Peyer's patch (tissue), 4 donors: ENCODE measurements around the gene BIN1. TPM values are rescaled to one million over a fixed set of nuclear protein-coding genes. Genes with fewer than 3 reads are reported as not detected.
A peak's percentile ranks its signal among the peaks of the same experiment; 100 is the strongest.

ENCODE experiments used
- DNase-seq, 3 donors: peaks; one replicate each; pipeline ENCODE4 v3.0.0-alpha.2; 2017 to 2019
- H3K27ac ChIP-seq, 4 donors: fragments of 200-600 bp; sonication (generic); one replicate each; pipeline ENCODE4 v1.5.1; 2016 to 2019
- H3K27me3 ChIP-seq, 2 donors: fragments of 200-600 bp; sonication (generic); one replicate each; pipeline ENCODE4 v1.5.1; 2019
- H3K36me3 ChIP-seq, 3 donors: fragments of 200-600 bp; sonication (generic); one replicate each; pipeline ENCODE4 v1.5.1; 2016 to 2019
- H3K4me1 ChIP-seq, 4 donors: fragments of 200-600 bp; sonication (generic); one replicate each; pipeline ENCODE4 v1.5.1; 2016 to 2019
- H3K4me3 ChIP-seq, 4 donors: fragments of 200-600 bp; sonication (generic); 1 replicate in 3 of 4; 2 replicates in 1 of 4; pipeline ENCODE4 v1.5.1; 2016 to 2019; ENCODE audit warnings: mild to moderate bottlenecking in 1 of 4
- H3K9me3 ChIP-seq, 4 donors: fragments of 200-600 bp; sonication (generic); one replicate each; pipeline ENCODE4 v1.5.1; 2016 to 2019; ENCODE audit warnings: mild to moderate bottlenecking in 1 of 4
- CTCF ChIP-seq, 6 experiments: fragments of 450-650 bp in 4 of 6; fragments of 200-600 bp in 2 of 6; sonication (generic) in 1 of 6; IDR thresholded peaks; one replicate each; pipeline ENCODE4 v1.5.1; 2017 to 2019; ENCODE audit warnings: antibody characterized with exemption in 6 of 6, mild to moderate bottlenecking in 3 of 6, moderate library complexity in 1 of 6
- POLR2A ChIP-seq, 2 donors: fragments of 450-650 bp; IDR thresholded peaks; one replicate each; pipeline ENCODE4 v1.5.1; 2017; ENCODE audit warnings: antibody characterized with exemption in 2 of 2, mild to moderate bottlenecking in 2 of 2, moderate library complexity in 2 of 2
- total RNA-seq, 4 donors: library from RNA; depleted of rRNA; stranded (reverse); fragments of >200 nt; gene quantifications; one replicate each; pipeline ENCODE4 v1.1.0, GENCODE V29; 2016

Gene BIN1
- total RNA-seq, 4 donors from 2014 or later: 22.2 to 81.7 (median 47.2) TPM

DNA sequence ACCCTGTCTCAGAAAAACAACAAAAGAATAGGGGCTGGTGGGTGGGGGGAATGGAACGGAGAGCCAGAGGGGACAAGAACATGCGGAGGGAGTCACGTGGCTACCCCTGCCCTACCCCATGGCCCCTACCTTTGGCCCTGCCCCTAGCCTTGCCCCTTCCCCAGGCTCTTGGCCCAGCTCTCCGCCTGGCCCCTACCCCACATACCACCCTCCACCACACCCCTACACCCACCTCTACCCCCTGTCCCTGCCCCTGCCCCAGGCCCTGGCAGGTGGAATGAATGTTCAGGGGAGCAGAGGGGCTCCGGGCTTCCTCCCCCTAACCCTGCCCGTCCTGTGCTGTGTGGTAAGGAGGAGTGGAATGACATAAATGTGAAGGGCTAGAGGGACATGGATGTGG is 15.1 kb downstream of the BIN1 start:
- DNase-seq: no peak
- no peak for TF ChIP-seq POLR2A (IDR thresholded peaks at IDR 0.05)
- TF ChIP-seq CTCF (IDR thresholded peaks at IDR 0.05): no peak
- H3K4me3 ChIP-seq: no peak overlapping the region
- no peaks in the 10 kb centered on the region for H3K36me3 ChIP-seq
- H3K27ac ChIP-seq: no peak overlapping the region
- H3K4me1 ChIP-seq: peaks cover 0 to 40% (median under 1%) of the 10 kb centered on the region in 4 donors
- H3K9me3 ChIP-seq: no peaks in the 10 kb centered on the region
- H3K27me3 ChIP-seq: no peaks in the 10 kb centered on the region

- Histone ChIP-seq H3K27me3 (no peaks in the 10 kb centered on the region), H3K27ac (no peak overlapping the region), H3K4me1 (peaks cover 0 to 38% (median 0%) of the 10 kb centered on the region in 4 donors), H3K4me3 (no peak overlapping the region), H3K9me3 (no peaks in the 10 kb centered on the region), H3K36me3 (no peaks in the 10 kb centered on the region)
- TF ChIP-seq CTCF (IDR thresholded peaks at IDR 0.05): no peak
- no peak for TF ChIP-seq POLR2A (IDR thresholded peaks at IDR 0.05)
- DNase-seq: no peak
Measured at GRCh38 chr2:127091148-127091547, 15.8 kb downstream of the BIN1 start.

DNA sequence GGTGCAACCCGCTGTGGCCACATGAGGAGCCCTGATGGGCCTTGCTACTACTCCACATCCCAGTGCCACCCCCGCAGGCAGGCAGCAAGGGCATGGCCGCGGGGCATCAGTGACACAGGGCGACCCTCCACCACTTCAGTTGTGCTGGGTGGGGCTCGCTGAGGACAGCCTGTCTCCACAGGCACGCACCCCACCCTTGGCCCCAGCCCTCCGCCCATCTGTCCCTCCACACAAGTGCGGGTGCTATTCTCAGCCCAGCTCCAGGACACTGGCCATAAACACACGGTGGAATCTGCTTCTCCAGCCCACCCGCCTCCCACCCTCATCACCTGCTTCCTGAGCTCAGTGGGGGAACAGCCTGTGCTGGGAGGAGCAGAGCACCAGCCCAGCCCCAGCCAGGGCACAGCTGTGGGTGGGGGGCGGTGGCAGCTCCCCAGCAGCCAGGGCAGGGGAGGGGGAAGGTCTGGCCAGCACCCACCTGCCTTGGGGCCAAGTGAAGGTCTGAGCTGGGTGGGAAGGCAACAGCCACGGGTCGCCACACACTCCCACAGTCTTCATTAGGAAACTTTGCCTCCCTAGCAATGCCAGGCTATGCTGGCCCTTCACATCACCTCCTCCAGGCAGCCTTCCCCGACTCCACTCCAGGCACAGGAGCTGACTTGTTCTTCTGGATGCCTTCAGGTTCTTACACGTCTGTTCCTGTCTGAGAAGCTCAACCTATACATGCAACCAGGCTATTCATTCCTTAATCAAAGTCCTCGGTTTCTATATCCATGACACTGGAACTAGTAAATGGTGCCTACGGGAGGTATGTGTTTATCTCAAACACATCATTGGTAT is 16.5 kb downstream of the BIN1 start:
- Histone ChIP-seq H3K9me3 (no peaks in the 10 kb centered on the region), H3K4me1 (peaks cover 0 to 39% (median 4%) of the 10 kb centered on the region in 4 donors), H3K36me3 (no peaks in the 10 kb centered on the region), H3K27me3 (no peaks in the 10 kb centered on the region), H3K4me3 (no peak overlapping the region), H3K27ac (peak overlapping the region in 1 of 4 donors; percentile 38)
- TF ChIP-seq POLR2A (IDR thresholded peaks at IDR 0.05): no peak
- no peak for TF ChIP-seq CTCF (IDR thresholded peaks at IDR 0.05)
- DNase-seq: no peak

DNA sequence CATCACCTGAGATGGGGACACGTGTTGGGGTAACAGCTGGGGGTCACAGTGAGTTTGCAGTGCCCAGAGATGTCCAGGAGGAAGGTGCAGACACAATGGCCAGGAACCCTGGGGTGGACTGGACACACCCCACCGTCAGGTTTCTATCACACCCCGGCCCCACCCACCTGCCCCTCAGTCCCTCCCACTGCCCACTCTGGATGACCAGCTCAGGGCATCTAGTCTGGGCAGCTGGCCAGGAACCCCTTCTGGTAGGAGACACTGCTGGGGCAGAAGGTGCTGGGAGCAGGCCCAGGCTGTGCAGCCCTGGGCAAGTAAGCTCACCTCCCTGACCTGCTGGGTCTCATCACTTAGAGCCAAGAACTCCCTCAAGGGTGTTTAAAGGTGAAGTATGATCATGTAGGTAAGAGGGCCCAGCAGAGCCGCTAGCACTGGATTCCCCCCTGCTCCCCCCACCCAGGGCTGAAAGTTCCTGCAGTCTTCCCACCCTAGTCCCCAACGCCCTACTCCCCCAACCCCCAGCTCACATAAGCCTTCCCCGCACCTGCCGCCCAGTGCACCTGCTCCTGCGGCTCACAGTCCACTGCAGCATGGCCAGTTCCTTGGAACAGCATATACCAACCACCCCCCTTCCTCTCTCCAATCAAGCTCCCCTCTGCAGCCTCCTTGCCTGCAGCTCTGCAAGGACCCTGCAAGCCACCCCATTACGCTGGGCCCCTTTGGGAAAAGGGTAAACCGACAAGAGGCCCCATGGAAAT is 17.3 kb downstream of the BIN1 start:
- H3K9me3 ChIP-seq: no peaks in the 10 kb centered on the region
- no peak overlapping the region for H3K27ac ChIP-seq
- H3K36me3 ChIP-seq: no peaks in the 10 kb centered on the region
- H3K4me3 ChIP-seq: no peak overlapping the region
- H3K27me3 ChIP-seq: no peaks in the 10 kb centered on the region
- TF ChIP-seq POLR2A (IDR thresholded peaks at IDR 0.05) (no peak), CTCF (IDR thresholded peaks at IDR 0.05) (no peak)
- H3K4me1 ChIP-seq: peaks cover under 1 to 39% (median 12%) of the 10 kb centered on the region in 4 donors
- no peak for DNase-seq

DNA sequence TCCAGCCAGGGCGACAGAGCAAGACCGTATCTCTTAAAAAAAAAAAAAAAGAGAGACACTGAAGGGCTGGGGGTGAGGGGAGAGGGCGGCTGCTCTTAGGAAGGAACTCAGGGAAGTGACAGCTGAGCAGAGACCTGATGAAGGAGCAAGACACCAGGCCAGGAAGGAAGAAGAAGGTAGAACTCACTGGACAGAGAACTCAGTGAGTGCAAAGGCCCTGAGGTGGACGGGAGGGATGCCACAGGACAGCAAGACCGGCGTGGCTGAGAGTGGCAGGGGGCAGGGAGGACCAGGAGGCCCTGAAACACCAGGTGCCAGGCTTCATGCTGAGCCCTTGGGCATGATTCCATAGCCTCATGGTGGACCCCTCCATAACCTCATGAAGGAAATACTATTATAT is 18.2 kb downstream of the BIN1 start:
- peaks cover 5 to 43% (median 17%) of the 10 kb centered on the region in 4 donors for H3K4me1 ChIP-seq

More for the DNA sequence above, 18.2 kb downstream of the BIN1 start:
- Histone ChIP-seq H3K9me3 (no peaks in the 10 kb centered on the region), H3K27me3 (no peaks in the 10 kb centered on the region), H3K36me3 (no peaks in the 10 kb centered on the region), H3K4me3 (no peak overlapping the region), H3K27ac (no peak overlapping the region)
- DNase-seq: no peak
- TF ChIP-seq CTCF (IDR thresholded peaks at IDR 0.05) (no peak), POLR2A (IDR thresholded peaks at IDR 0.05) (no peak)
